ENCODE measurements around the gene ITLN2.
"Not testable (repeated sequence)": the region's sequence is repeated elsewhere in the genome, so short reads cannot be mapped to it uniquely, and the experiment has no call there.

Gene ITLN2

DNA sequence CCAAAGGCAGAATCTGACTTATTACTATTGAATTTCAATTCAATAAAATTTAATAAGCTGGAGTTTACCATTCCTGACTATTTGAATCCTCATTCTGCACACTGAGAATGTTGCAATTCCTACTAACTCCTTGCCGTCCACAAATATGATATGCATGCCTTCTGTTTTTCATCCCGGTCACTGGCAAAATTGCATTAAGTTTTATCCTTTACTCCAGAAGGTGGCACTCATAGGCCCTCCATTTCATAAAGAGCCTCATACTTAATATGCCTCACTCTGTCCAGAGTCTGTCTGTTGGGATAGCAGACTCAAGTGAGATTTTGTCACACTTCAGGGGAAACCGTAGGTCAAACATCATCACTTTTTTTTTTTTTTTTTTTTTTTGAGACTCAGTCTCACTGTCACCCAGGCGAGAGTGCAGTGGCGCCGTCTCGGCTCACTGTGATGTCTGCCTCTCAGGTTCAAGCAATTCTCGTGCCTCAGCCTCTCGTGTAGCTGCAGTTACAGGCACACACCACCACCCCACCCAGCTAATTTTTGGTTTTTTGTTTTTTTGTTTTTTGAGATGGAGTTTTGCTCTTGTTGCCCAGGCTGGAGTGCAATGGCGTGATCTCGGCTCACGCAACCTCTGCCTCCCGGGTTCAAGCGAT, 39.1 kb upstream of the ITLN2 start:
- TF ChIP-seq, protein P1, sequence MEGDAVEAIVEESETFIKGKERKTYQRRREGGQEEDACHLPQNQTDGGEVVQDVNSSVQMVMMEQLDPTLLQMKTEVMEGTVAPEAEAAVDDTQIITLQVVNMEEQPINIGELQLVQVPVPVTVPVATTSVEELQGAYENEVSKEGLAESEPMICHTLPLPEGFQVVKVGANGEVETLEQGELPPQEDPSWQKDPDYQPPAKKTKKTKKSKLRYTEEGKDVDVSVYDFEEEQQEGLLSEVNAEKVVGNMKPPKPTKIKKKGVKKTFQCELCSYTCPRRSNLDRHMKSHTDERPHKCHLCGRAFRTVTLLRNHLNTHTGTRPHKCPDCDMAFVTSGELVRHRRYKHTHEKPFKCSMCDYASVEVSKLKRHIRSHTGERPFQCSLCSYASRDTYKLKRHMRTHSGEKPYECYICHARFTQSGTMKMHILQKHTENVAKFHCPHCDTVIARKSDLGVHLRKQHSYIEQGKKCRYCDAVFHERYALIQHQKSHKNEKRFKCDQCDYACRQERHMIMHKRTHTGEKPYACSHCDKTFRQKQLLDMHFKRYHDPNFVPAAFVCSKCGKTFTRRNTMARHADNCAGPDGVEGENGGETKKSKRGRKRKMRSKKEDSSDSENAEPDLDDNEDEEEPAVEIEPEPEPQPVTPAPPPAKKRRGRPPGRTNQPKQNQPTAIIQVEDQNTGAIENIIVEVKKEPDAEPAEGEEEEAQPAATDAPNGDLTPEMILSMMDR (IDR thresholded peaks at IDR 0.05; ENCODE audit: low read depth, low read length): peak; percentile 17; the same call in 1 of the 2 replicates
- H3K4me3 ChIP-seq (ENCODE audit: low read depth, low read length): no peak overlapping the region

GRCh38 chr1:160992036-160992435, 37.4 kb upstream of the ITLN2 start:
- H3K4me3 ChIP-seq (ENCODE audit: low read depth, low read length): not testable (repeated sequence)

DNA sequence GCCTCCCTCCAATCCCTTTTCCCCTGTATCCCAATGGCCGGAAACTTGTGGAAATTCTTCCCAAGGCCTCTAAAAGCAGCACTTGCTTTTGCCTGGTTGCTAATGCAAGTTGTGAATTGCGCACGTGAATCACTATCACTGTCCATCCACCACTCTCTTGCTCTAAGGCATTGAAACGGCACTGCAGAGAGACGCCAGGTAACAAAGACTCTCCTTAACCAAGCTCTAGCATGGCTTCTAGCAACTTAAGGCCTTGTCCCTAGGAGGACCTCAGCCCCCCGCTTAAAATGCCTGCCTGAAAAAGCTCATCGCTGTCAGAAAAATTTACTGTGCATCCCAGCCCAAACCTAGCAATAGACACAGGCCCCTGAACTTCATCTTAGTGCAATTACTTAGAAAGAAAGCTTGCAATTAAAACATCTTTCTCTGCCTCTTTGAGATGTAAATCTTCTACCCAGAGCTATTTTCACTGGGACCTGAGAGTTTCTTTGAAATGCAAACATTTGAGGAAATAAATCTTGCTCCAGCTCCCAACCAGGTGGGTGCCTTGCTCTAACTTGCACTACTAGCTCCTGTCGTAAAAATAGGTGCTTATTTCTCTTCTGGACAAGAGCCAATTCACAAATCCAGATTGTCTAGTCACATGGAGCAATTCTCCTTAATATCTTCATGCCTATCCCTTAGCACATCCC, 32.9 kb upstream of the ITLN2 start:
- TF ChIP-seq, protein P1 (IDR thresholded peaks at IDR 0.05; ENCODE audit: low read depth, low read length): no peak
- H3K4me3 ChIP-seq (ENCODE audit: low read depth, low read length): no peak overlapping the region

DNA sequence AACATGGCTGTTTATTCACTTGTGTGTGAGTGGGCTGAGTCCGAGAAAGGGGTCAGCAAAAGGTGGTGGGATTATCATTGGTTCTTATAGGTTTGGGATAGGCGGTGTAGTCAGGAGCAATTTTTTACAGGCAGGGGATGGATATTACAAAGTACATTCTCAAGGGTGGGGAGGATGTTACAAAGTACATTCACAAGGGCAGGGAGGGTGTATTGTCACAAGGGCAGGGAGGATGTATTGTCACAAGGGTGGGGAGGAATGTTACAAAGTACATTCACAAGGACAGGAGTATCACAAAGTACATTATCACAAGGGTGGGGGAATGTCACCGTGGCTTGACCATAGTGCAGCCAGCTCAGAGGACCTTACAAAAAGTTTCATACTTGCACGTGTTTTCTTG, 31.1 kb upstream of the ITLN2 start:
- TF ChIP-seq, protein P1 (IDR thresholded peaks at IDR 0.05; ENCODE audit: low read depth, low read length): no peak

GRCh38 chr1:160981584-160982411, 27.2 kb upstream of the ITLN2 start:
- TF ChIP-seq, protein P1 (IDR thresholded peaks at IDR 0.05; ENCODE audit: low read depth, low read length): no peak
- H3K4me3 ChIP-seq (ENCODE audit: low read depth, low read length): no peak overlapping the region

More for the DNA sequence above, 31.1 kb upstream of the ITLN2 start:
- H3K4me3 ChIP-seq (ENCODE audit: low read depth, low read length): no peak overlapping the region

GRCh38 chr1:160979286-160979685, 24.7 kb upstream of the ITLN2 start:
- no peak overlapping the region for H3K4me3 ChIP-seq (ENCODE audit: low read depth, low read length)
- TF ChIP-seq, protein P1 (IDR thresholded peaks at IDR 0.05; ENCODE audit: low read depth, low read length): no peak

- TF ChIP-seq, protein P1 (IDR thresholded peaks at IDR 0.05; ENCODE audit: low read depth, low read length): no peak
- no peak overlapping the region for H3K4me3 ChIP-seq (ENCODE audit: low read depth, low read length)
Observed at GRCh38 chr1:160978510-160978927, 23.9 kb upstream of the ITLN2 start.

All from WI38 (cell line).